Skeletal muscle cell (primary cell): ENCODE measurements around the gene KRTAP13-2.

Experiments used
- DNase-seq: peaks from one replicate; pipeline ENCODE4 v3.0.0-alpha.2; 2010; ENCODE audit warnings: low read depth
- H3K4me3 ChIP-seq: 2 replicates; pipeline ENCODE4 v1.5.1; 2011; ENCODE audit warnings: low read depth, mild to moderate bottlenecking, control low read depth, low read length, moderate library complexity

KRTAP13-2 gene, protein sequence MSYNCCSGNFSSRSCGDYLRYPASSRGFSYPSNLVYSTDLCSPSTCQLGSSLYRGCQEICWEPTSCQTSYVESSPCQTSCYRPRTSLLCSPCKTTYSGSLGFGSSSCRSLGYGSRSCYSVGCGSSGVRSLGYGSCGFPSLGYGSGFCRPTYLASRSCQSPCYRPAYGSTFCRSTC

DNA sequence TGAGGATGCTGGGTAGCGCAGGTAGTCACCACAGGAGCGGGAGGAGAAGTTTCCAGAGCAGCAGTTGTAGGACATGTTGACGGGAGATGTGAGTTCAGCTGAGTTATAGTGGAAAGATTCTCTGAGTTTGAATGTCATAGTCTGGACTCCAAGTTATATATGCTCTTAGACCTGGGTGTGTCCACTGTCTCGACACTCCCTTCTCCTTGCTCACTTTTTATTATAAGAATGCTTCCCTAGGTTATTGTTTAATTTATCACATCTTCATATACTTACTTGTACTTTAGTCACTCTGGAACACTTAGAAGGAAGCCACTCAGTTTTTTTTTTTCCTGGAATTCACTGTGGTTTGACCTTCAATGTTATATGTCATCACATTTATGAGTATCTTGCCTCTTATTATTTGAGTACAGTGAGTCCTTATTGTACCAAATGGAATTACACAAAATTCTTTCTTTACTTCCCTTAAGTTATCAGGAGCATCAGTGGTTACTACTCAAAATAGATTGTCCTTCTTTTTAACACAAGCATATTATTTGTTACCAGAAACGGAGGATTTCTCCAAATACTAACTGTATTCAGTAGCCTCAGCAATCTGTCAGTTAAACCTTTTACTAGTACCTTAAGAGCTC is at the start of gene KRTAP13-2:
Gene KRTAP13-2, minus strand, starts transcription at position 133 of the 632 bp plus-strand sequence. Its CDS starts 58 bp downstream, at position 75.
- no peak for DNase-seq
- no peak within 1 kb of the TSS for H3K4me3 ChIP-seq

DNA sequence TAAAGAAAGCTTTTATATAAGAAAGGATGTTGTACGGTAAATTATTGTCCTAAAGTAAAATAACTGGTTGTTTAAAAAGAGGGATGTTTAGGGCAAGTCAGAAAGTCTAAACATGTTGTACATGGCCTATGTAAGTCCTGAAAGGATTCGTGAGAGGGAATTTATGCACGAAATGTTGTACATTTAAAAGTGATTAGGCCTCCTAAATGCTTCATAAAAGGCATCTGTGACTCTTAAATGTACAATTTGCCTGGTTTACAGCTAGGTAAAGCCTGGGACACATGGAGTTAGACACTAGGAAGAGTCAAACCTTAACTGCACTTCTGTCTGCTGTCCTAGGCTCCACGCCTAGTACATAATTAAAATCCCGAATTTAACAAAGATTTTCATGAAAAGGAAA is 43.9 kb upstream of the KRTAP13-2 start:
- no peak overlapping the region for H3K4me3 ChIP-seq
- no peak for DNase-seq

- peak; percentile 34 for DNase-seq
- H3K4me3 ChIP-seq, result no peak overlapping the region
Measured at GRCh38 chr21:30408782-30409494, 36.9 kb upstream of the KRTAP13-2 start.

- H3K4me3 ChIP-seq, result no peak within 1 kb of the TSS
- no peak for DNase-seq
Measured at GRCh38 chr21:30395731-30396130, 23.7 kb upstream of the KRTAP13-2 start, which contains the start of gene KRTAP13-1. KRTAP13-1 (plus strand) TSS chr21:30396031; CDS start chr21:30396087, 56 bp downstream.

DNA sequence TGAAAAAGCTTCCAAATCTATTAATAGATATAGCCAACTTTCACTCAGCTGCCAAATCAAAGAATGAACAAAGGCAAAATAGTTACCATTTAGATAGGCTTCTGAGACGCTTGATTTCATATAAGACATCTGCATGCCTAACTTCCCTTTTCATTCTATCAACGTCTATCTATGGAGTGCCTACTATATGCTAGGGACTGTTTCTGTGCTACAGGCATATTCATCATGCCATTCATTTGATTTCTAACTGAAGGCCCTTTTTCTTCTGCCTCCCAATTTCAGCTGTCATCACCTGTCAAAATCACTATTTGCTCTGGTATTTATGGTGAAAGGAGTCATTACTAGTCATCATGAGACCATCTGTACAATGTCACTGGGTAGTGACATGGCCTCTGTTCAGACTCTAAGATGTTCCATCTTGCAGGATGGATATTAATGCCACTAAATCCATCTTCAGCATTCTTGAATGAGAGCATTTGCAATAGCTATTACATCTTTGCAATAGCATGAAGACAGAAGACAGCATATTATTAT is 19.5 kb upstream of the KRTAP13-2 start:
- no peak for DNase-seq
- no peak overlapping the region for H3K4me3 ChIP-seq

GRCh38 chr21:30382201-30382600 is 10.1 kb upstream of the KRTAP13-2 start:
- DNase-seq, result no peak
- no peak overlapping the region for H3K4me3 ChIP-seq

GRCh38 chr21:30355906-30356305 is 16.2 kb downstream of the KRTAP13-2 start:
- no peak for DNase-seq
- H3K4me3 ChIP-seq, result no peak overlapping the region

- H3K4me3 ChIP-seq, result no peak overlapping the region
- DNase-seq, result no peak
Measured at GRCh38 chr21:30354308-30355005, 17.6 kb downstream of the KRTAP13-2 start.

DNA sequence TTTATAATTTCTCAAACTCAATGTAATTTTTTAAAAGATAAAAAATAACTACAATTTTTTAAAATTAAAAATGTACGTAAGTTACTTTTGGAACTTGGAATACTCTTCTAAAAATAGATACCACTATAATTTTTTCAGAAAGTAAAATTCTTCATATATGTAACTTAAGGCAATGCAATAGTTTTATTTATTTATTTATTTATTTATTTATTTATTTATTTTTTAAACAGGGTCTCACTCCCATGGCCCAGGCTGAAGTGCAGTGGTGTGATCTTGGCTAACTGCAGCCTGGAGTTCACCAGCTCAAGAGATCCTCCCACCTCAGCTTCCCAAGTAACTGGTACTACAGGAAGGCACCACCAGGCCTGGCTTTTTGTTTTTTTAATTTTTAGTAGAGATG is 20.5 kb downstream of the KRTAP13-2 start:
- DNase-seq, result no peak
- no peak overlapping the region for H3K4me3 ChIP-seq

- DNase-seq, result no peak
- H3K4me3 ChIP-seq, result no peak overlapping the region
Measured at GRCh38 chr21:30349572-30349971, 22.5 kb downstream of the KRTAP13-2 start.

- H3K4me3 ChIP-seq, result no peak within 1 kb of the TSS
- DNase-seq, result no peak
Measured at GRCh38 chr21:30348506-30348905, 23.6 kb downstream of the KRTAP13-2 start, which contains the start of gene KRTAP23-1. KRTAP23-1 (minus strand) TSS chr21:30348606; CDS start chr21:30348606, 0 bp downstream.

GRCh38 chr21:30345014-30345413 is 27.1 kb downstream of the KRTAP13-2 start:
- H3K4me3 ChIP-seq, result no peak overlapping the region
- no peak for DNase-seq

DNA sequence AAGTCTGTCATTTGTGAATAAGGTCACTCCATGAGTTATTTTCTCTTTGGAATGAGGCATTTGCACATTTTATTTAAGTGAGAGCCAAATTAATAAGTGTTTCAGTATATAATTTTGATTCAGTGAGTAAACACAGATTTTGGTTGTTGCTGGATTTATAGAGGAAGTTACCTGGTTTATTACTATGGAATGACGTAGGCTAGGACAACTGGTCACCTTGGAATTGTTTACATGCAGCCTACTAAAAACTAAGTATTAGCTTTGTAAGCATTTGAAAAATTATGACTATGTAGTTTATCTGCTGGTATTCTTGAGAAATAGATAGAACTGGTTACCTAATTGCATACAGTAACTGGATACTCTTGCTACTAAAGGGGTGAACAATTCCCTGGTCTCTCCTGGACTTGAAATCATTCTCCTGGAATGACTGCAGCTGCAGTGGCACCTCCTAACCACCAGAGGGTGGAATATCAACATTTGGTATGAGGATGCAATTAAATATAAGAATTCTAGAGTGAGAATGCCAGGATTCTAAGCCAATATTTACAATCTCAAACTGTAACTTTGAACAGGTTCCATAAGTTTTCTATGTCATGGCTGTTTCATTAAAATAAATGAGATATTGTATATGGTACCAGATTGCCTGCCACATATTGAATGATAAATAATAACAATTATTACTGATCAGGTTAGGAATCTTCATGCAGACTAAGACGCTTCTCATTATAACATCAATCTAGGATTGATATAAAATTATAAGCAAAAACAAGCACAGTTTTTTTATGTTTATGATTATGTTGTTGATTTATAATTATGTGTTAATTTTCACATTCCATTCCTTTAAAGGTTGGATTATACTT is 31.1 kb downstream of the KRTAP13-2 start:
- no peak overlapping the region for H3K4me3 ChIP-seq
- DNase-seq, result no peak

DNA sequence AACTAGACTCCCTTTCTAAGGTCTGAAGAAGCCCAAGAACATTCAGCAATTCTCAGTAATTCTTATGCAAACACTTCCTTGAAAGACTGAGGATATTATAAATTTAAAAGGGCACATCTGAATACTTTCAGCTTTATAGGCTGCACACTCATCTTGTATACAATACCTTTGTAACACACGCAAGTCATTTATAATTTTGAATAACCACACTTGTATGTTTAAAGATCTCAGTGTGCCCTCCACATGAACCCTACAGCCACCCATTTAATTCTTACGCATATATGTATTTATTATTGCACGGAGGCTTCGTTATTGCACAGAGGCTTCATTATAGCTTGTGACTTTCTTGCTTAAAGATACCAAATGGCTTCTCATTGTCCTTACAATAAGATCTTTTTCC is 33.4 kb downstream of the KRTAP13-2 start:
- DNase-seq, result no peak
- no peak overlapping the region for H3K4me3 ChIP-seq

- no peak overlapping the region for H3K4me3 ChIP-seq
- no peak for DNase-seq
Measured at GRCh38 chr21:30337772-30338171, 34.3 kb downstream of the KRTAP13-2 start.

GRCh38 chr21:30337276-30337744 is 34.8 kb downstream of the KRTAP13-2 start, which contains the start of gene KRTAP27-1:
KRTAP27-1 (minus strand) TSS chr21:30337694; CDS start chr21:30337668, 26 bp downstream.
- H3K4me3 ChIP-seq, result no peak within 1 kb of the TSS
- DNase-seq, result no peak

GRCh38 chr21:30336596-30336995 is 35.5 kb downstream of the KRTAP13-2 start:
- no peak overlapping the region for H3K4me3 ChIP-seq
- DNase-seq, result no peak

- DNase-seq, result no peak
- H3K4me3 ChIP-seq, result no peak overlapping the region
Measured at GRCh38 chr21:30333736-30334135, 38.3 kb downstream of the KRTAP13-2 start.

GRCh38 chr21:30332681-30333080 is 39.4 kb downstream of the KRTAP13-2 start:
- no peak overlapping the region for H3K4me3 ChIP-seq
- no peak for DNase-seq
